Smooth muscle cell (in vitro differentiated cells): Measurements from ENCODE around the gene PFKFB2. TPM values are rescaled to one million over a fixed set of nuclear protein-coding genes. Genes with fewer than 3 reads are reported as not detected.
A peak's percentile ranks its signal among the peaks of the same experiment; 100 is the strongest.

Experiments
- DNase-seq: peaks from one replicate; lab custom pipeline; 2025; ENCODE audit not compliant: unreplicated experiment; lab: John Stamatoyannopoulos, UW
- H2AFZ ChIP-seq: fragments of 200-600 bp; sonication (generic); 2 replicates; pipeline ENCODE4 v1.6.0; 2016; ENCODE audit warnings: antibody characterized with exemption, low read depth, mild to moderate bottlenecking
- H3F3A ChIP-seq: fragments of 200-600 bp; sonication (generic); 2 replicates; pipeline ENCODE4 v1.6.0; 2017; ENCODE audit warnings: antibody characterized with exemption, low read depth
- H3K27ac ChIP-seq: fragments of 200-600 bp; sonication (generic); 2 replicates; pipeline ENCODE4 v1.5.1; 2016; ENCODE audit warnings: low read depth, mild to moderate bottlenecking
- H3K27me3 ChIP-seq: fragments of 200-600 bp; sonication (generic); 2 replicates; pipeline ENCODE4 v1.6.1; 2016; ENCODE audit warnings: low read depth, mild to moderate bottlenecking
- H3K36me3 ChIP-seq: fragments of 200-600 bp; sonication (generic); 2 replicates; pipeline ENCODE4 v1.5.1; 2016; ENCODE audit warnings: low read depth
- H3K4me1 ChIP-seq: fragments of 200-600 bp; sonication (generic); 2 replicates; pipeline ENCODE4 v1.5.1; 2016; ENCODE audit warnings: low read depth
- H3K4me2 ChIP-seq: fragments of 200-600 bp; sonication (generic); 2 replicates; pipeline ENCODE4 v1.6.0; 2016; ENCODE audit warnings: mild to moderate bottlenecking
- H3K4me3 ChIP-seq: fragments of 200-600 bp; sonication (generic); 2 replicates; pipeline ENCODE4 v1.5.1; 2016; ENCODE audit warnings: mild to moderate bottlenecking
- H3K79me2 ChIP-seq: fragments of 200-600 bp; sonication (generic); 2 replicates; pipeline ENCODE4 v1.6.0; 2016; ENCODE audit warnings: low read depth, mild to moderate bottlenecking
- H3K9ac ChIP-seq: fragments of 200-600 bp; sonication (generic); 2 replicates; pipeline ENCODE4 v1.6.0; 2016; ENCODE audit warnings: low read depth
- H3K9me3 ChIP-seq: fragments of 200-600 bp; sonication (generic); replicated peaks from 2 replicates; pipeline ENCODE4 v1.5.1; 2016; ENCODE audit warnings: low read depth
- H4K20me1 ChIP-seq: fragments of 200-600 bp; sonication (generic); 2 replicates; pipeline ENCODE4 v1.6.0; 2016; ENCODE audit warnings: low read depth
- CTCF ChIP-seq: fragments of 200-600 bp; sonication (generic); IDR thresholded peaks from 2 replicates; pipeline ENCODE4 v1.5.1; 2017; ENCODE audit warnings: borderline replicate concordance, mild to moderate bottlenecking, antibody characterized with exemption; ENCODE audit not compliant: insufficient read depth, poor library complexity, severe bottlenecking
- WGBS: methylation state at CpG from one replicate; pipeline ENCODE4 v1.1.7; 2016; ENCODE audit warnings: low lambda C conversion rate; 5-methylcytosine and 5-hydroxymethylcytosine counted together
- polyA plus RNA-seq: library from polyadenylated mRNA; unstranded; fragments of >200 nt; fragmentation: Nextera tagmentation; extraction: Ambion mirVana; gene quantifications from 2 replicates; pipeline ENCODE4 v1.2.1, GENCODE V29; 2016
- total RNA-seq: library from RNA; depleted of rRNA; stranded (reverse); fragments of >200 nt; gene quantifications from 2 replicates; pipeline ENCODE4 v1.2.3, GENCODE V29; 2014

The PFKFB2 gene
- total and polyA plus RNA-seq, 2 experiments from 2014 or later, result 5.0 to 9.8 TPM

- Histone ChIP-seq H3K4me3 (no peak overlapping the region), H3K4me2 (no peak overlapping the region), H3K36me3 (no peaks in the 10 kb centered on the region), H3K79me2 (no peaks in the 10 kb centered on the region), H3K27me3 (no peaks in the 10 kb centered on the region), H3K9ac (no peak overlapping the region), H2AFZ (no peak overlapping the region), H3K27ac (no peak overlapping the region), H3F3A (no peaks in the 10 kb centered on the region), H3K9me3 (no peaks in the 10 kb centered on the region), H4K20me1 (no peaks in the 10 kb centered on the region), H3K4me1 (no peaks in the 10 kb centered on the region)
- 45% methylated on average over 6 of the region's 6 CpGs for WGBS
- DNase-seq, result peak; percentile 4
- TF ChIP-seq CTCF, result peak; percentile 88
These were observed 24.6 kb downstream of the PFKFB2 start for GRCh38 chr1:207077470-207078377.

- no peak for TF ChIP-seq CTCF
- no peaks in the 10 kb centered on the region for H4K20me1 ChIP-seq
These were observed 25.6 kb downstream of the PFKFB2 start for GRCh38 chr1:207078578-207079132.

DNA sequence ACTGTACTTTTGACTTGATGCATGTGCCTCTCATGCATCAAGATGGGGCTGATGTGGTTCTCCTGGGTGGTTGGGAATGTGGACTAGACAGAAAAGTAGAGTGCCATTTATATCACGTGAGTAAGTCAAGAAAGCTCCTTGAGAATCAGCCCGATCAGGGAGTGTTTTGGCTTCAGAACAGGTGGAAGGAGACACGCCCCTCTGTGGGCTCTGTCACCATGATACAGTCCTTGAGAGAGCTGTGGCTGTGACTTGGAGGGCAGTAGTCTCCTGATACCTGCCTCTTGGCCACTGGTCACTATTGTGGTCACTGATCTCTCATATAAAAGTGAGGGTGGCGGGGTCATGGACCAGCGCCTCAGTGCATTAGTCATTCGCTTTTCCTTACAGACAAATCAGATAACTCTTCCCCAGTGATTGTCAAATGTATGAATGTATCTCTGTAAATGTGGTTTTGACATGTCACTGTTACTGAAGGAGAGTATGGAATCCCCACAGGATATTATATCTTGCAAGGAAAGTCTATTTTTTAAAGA, 26.7 kb downstream of the PFKFB2 start:
- WGBS, result 92% methylated on average over 6 of the region's 6 CpGs
- no peaks in the 10 kb centered on the region for H4K20me1 ChIP-seq
- TF ChIP-seq CTCF, result no peak
- no peaks in the 10 kb centered on the region for H3K27me3 ChIP-seq
- no peaks in the 10 kb centered on the region for H3K79me2 ChIP-seq
- H3F3A ChIP-seq, result peaks cover 7% of the 10 kb centered on the region
- no peak overlapping the region for H3K9ac ChIP-seq
- no peak overlapping the region for H3K4me2 ChIP-seq
- H3K4me3 ChIP-seq, result no peak overlapping the region
- H2AFZ ChIP-seq, result no peak overlapping the region
- no peak overlapping the region for H3K27ac ChIP-seq
- no peak for DNase-seq
- H3K4me1 ChIP-seq, result peaks cover 8% of the 10 kb centered on the region
- no peaks in the 10 kb centered on the region for H3K36me3 ChIP-seq
- no peaks in the 10 kb centered on the region for H3K9me3 ChIP-seq

More at GRCh38 chr1:207078578-207079132, 25.6 kb downstream of the PFKFB2 start:
- H3K9ac ChIP-seq, result no peak overlapping the region
- no peaks in the 10 kb centered on the region for H3F3A ChIP-seq
- no peaks in the 10 kb centered on the region for H3K79me2 ChIP-seq
- H3K27me3 ChIP-seq, result no peaks in the 10 kb centered on the region
- WGBS, result 89% methylated on average over 11 of the region's 11 CpGs
- no peak overlapping the region for H3K4me2 ChIP-seq
- H3K4me3 ChIP-seq, result no peak overlapping the region
- no peak for DNase-seq
- no peaks in the 10 kb centered on the region for H3K9me3 ChIP-seq
- no peak overlapping the region for H3K27ac ChIP-seq
- H2AFZ ChIP-seq, result no peak overlapping the region
- no peaks in the 10 kb centered on the region for H3K4me1 ChIP-seq
- no peaks in the 10 kb centered on the region for H3K36me3 ChIP-seq
